HepG2 (cell line): Measurements from ENCODE around the gene PPP1R9A. TPM values are rescaled to one million over a fixed set of nuclear protein-coding genes. Genes with fewer than 3 reads are reported as not detected.
A peak's percentile ranks its signal among the peaks of the same experiment; 100 is the strongest.

Experiments
- ATF1 ChIP-seq: IDR thresholded peaks from 2 replicates; pipeline ENCODE4 v1.6.1; 2016; ENCODE audit warnings: mild to moderate bottlenecking, control low read depth
- DPF2 ChIP-seq: sonication (generic); formaldehyde crosslinking; IDR thresholded peaks from 2 replicates; pipeline ENCODE4 v1.4.0; 2020; ENCODE audit warnings: mild to moderate bottlenecking, low read depth, missing genetic modification reagents, borderline replicate concordance
- KLF6 ChIP-seq: IDR thresholded peaks from 2 replicates; pipeline ENCODE4 v1.8.0; 2016; ENCODE audit warnings: missing biosample characterization, missing genetic modification reagents
- SMC3 ChIP-seq: IDR thresholded peaks from 2 replicates; pipeline ENCODE4 v1.6.1; 2011; ENCODE audit warnings: low read length, improper control_type of control experiment
- ZIK1 ChIP-seq: sonication (generic); formaldehyde crosslinking; IDR thresholded peaks from 2 replicates; pipeline ENCODE4 v1.5.0; 2020; ENCODE audit warnings: mild to moderate bottlenecking, low read depth, missing genetic modification reagents, borderline replicate concordance
- ZKSCAN1 ChIP-seq: fragments of 150-350 bp; IDR thresholded peaks from 2 replicates; pipeline ENCODE4 v1.6.1; 2014; ENCODE audit warnings: low read length
- ZNF230 ChIP-seq: sonication (generic); formaldehyde crosslinking; IDR thresholded peaks from 2 replicates; pipeline ENCODE4 v1.4.0; 2020; ENCODE audit warnings: mild to moderate bottlenecking, missing genetic modification reagents
- ZNF282 ChIP-seq: fragments of 450-650 bp; IDR thresholded peaks from 2 replicates; pipeline ENCODE4 v1.6.1; 2018; ENCODE audit not compliant: partially characterized antibody
- ZNF333 ChIP-seq: sonication (generic); formaldehyde crosslinking; IDR thresholded peaks from 2 replicates; pipeline ENCODE4 v1.4.0; 2020; ENCODE audit warnings: mild to moderate bottlenecking, missing genetic modification reagents, borderline replicate concordance
- ZNF530 ChIP-seq: sonication (generic); formaldehyde crosslinking; IDR thresholded peaks from 2 replicates; pipeline ENCODE4 v1.5.0; 2020; ENCODE audit warnings: low read depth, mild to moderate bottlenecking, missing genetic modification reagents
- polyA plus RNA-seq, 8 experiments: library from polyadenylated mRNA; depleted of rRNA in 3 of 8; stranded (reverse) in 7 of 8; unstranded in 1 of 8; fragments of >200 nt; fragmentation: Illumina TruSeq in 4 of 8; extraction: Trizol in 4 of 8; gene quantifications; 2 replicates each; pipeline versions ENCODE4 v1.2.1 to v1.2.3, GENCODE V29; 2011 to 2016; ENCODE audit warnings: low read depth in 4 of 8, missing spikeins in 1 of 8, mixed read lengths in 1 of 8; ENCODE audit not compliant: insufficient read depth in 1 of 8
- total RNA-seq, 5 experiments: library from RNA; depleted of rRNA; stranded (reverse); fragments of >200 nt; fragmentation: Illumina TruSeq; extraction: Trizol; gene quantifications; 2 replicates each; pipeline ENCODE4 v1.2.3, GENCODE V29; 2016; ENCODE audit warnings: low read depth in 1 of 5
- TF ChIP-seq, protein P1 (sequence below): sonication (generic); formaldehyde crosslinking; IDR thresholded peaks from 2 replicates; pipeline ENCODE4 v1.5.0; 2020; ENCODE audit warnings: missing genetic modification reagents
- TF ChIP-seq, protein P2 (sequence below): IDR thresholded peaks from 2 replicates; pipeline ENCODE4 v1.6.1; 2016

Gene PPP1R9A
- total and polyA plus RNA-seq, 2 of the 13 experiments (the other 11 are each of a cell fraction or from before 2014, with no cell fraction given), result 11.4 to 31.9 TPM

DNA sequence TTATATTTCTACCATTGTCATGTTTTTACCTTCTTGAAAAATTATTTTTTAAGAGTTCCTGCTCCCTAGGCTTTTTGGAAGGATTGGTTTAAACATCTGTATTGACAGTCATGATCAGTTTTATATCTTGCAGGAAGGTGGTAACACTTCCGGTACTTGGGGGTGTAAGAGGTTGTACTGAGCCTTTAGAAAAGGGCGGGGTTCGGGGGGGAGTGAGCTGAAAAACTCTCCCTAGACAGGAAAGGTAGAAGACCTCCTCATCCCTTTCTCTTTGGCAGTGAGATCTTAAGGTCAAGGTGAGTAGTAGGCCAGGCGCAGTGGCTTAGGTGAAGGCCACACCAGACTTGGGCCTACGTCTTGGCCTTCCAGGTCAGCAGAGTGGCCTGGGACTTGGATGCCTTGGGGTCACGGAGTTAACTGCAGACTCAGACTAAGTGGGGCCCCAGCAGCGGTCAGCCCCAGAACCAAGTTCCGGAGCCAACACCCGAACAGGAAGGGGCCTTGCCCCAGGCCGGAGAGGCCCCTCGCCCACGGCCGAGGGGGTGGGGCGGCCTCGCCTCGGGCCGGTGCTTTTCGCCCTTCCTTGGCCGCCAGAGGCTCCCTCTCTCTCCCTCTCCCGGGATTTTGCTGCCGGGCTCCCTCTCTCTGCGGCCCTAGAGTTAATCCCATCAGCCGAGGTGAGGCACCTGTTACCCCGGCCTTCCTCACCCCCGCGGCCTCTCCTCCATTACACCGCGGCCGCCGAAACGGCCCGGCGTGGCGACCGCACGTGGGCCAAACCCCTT, at the start of gene PPP1R9A (continued):
- TF ChIP-seq KLF6 (CRISPR knock-in tag) (0 out of 2 replicates have a peak, but pooled peaks have one; percentile 42), ZNF230 (CRISPR knock-in tag) (0 out of 2 replicates have a peak, but pooled peaks have one; percentile 40), ZKSCAN1 (no peak), SMC3 (no peak), ATF1 (CRISPR knock-in tag) (no peak), ZNF530 (CRISPR knock-in tag) (no peak), ZIK1 (no peak), ZNF333 (CRISPR knock-in tag) (no peak), ZNF282 (no peak), DPF2 (CRISPR knock-in tag) (0 out of 2 replicates have a peak, but pooled peaks have one; percentile 20)
- TF ChIP-seq, protein P1, sequence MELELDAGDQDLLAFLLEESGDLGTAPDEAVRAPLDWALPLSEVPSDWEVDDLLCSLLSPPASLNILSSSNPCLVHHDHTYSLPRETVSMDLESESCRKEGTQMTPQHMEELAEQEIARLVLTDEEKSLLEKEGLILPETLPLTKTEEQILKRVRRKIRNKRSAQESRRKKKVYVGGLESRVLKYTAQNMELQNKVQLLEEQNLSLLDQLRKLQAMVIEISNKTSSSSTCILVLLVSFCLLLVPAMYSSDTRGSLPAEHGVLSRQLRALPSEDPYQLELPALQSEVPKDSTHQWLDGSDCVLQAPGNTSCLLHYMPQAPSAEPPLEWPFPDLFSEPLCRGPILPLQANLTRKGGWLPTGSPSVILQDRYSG (CRISPR knock-in tag), result no peak; the same call in 1 of the 2 replicates
- TF ChIP-seq, protein P2, sequence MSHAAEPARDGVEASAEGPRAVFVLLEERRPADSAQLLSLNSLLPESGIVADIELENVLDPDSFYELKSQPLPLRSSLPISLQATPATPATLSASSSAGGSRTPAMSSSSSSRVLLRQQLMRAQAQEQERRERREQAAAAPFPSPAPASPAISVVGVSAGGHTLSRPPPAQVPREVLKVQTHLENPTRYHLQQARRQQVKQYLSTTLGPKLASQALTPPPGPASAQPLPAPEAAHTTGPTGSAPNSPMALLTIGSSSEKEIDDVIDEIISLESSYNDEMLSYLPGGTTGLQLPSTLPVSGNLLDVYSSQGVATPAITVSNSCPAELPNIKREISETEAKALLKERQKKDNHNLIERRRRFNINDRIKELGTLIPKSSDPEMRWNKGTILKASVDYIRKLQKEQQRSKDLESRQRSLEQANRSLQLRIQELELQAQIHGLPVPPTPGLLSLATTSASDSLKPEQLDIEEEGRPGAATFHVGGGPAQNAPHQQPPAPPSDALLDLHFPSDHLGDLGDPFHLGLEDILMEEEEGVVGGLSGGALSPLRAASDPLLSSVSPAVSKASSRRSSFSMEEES, result no peak
